H1 (cell line): ENCODE data around the gene POLR3GL. TPM values are rescaled to one million over a fixed set of nuclear protein-coding genes. Genes with fewer than 3 reads are reported as not detected.

Source experiments
- ATF2 ChIP-seq: IDR thresholded peaks from 2 replicates; pipeline ENCODE4 v1.6.1; 2012; ENCODE audit warnings: low read length, inconsistent platforms
- E2F6 ChIP-seq: IDR thresholded peaks from 2 replicates; pipeline ENCODE4 v1.6.1; 2012; ENCODE audit warnings: inconsistent platforms
- JUND ChIP-seq: IDR thresholded peaks from 2 replicates; pipeline ENCODE4 v1.6.1; 2011; ENCODE audit warnings: mild to moderate bottlenecking, improper control_type of control experiment, low read length
- SP4 ChIP-seq: IDR thresholded peaks from 2 replicates; pipeline ENCODE4 v1.6.1; 2012; ENCODE audit warnings: low read length, inconsistent platforms
- SUZ12 ChIP-seq: fragments of 200-600 bp; sonication (generic); IDR thresholded peaks from 2 replicates; pipeline ENCODE4 v1.6.1; 2012; ENCODE audit warnings: mild to moderate bottlenecking, inconsistent platforms, low read length, moderate library complexity, mixed read lengths
- USF2 ChIP-seq: IDR thresholded peaks from 2 replicates; pipeline ENCODE4 v1.6.1; 2011; ENCODE audit warnings: low read length, improper control_type of control experiment
- ZNF274 ChIP-seq: IDR thresholded peaks from 2 replicates; pipeline ENCODE4 v1.7.0; 2012; ENCODE audit warnings: low read length, borderline replicate concordance; ENCODE audit errors: extremely low read depth
- polyA plus RNA-seq, 7 experiments: library from polyadenylated mRNA; depleted of rRNA in 3 of 7; stranded (reverse) in 5 of 7; unstranded in 2 of 7; fragments of >200 nt in 5 of 7; fragments of 200-250 nt in 2 of 7; gene quantifications; 1 replicate in 5 of 7; 2 replicates in 1 of 7; 4 replicates in 1 of 7; pipeline versions ENCODE4 v1.2.1 to v1.2.3, GENCODE V29; 2011 to 2013; ENCODE audit warnings: missing spikeins in 2 of 7, mixed read lengths in 2 of 7
- total RNA-seq: library from RNA; stranded (reverse); fragmentation: NEBNext Ultra II Directional; extraction: Animal tissue kit (Norgen Biotek cat#: 25700); gene quantifications from 2 replicates; pipeline ENCODE4 v1.2.1, GENCODE V29; 2021

POLR3GL gene
- total and polyA plus RNA-seq, 2 of the 8 experiments (the other 6 are each of a cell fraction or from before 2014, with no cell fraction given): 3.1 to 3.9 TPM

- no peak for TF ChIP-seq JUND
- TF ChIP-seq ATF2: no peak
- no peak for TF ChIP-seq ZNF274
- no peak for TF ChIP-seq SUZ12
- TF ChIP-seq SP4: no peak
- no peak for TF ChIP-seq E2F6
- no peak for TF ChIP-seq USF2
Observed at GRCh38 chr1:145936247-145936646, 28.2 kb upstream of the POLR3GL start (continued).
